Measurements from ENCODE around the gene SYCE3. TPM values are rescaled to one million over a fixed set of nuclear protein-coding genes. Genes with fewer than 3 reads are reported as not detected.

SYCE3 gene
- total and polyA plus RNA-seq, 2 donors (not counting 3 experiments of a cell fraction or from before 2014, with no cell fraction given) = not detected

DNA sequence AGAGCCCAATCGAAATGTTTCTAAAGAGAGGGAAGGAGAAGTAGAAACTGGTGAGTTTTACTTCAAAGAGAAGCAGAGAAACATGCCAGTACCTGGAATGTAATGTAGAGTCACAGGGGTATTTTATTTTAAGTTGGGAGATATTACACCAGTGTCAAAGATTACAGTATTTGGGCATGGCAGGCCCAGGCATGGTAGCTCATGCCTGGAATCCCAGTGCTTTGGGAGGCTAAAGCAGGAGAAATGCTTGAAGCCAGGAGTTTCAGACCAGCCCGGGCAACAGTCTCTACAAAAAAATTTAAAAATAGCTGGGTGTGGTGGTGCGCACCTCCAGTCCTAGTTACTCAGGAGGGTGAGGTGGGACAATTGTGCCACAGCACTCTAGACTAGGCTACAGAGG is 2.7 kb downstream of the SYCE3 start:
- Histone ChIP-seq H3K9ac (replicated peaks; ENCODE audit: extremely low read depth, insufficient read depth, low read length) (no peak overlapping the region), H3K9me3 (replicated peaks; ENCODE audit: control insufficient read depth, insufficient read depth, low read length) (no peaks in the 10 kb centered on the region), H3K79me2 (ENCODE audit: control insufficient read depth, insufficient read depth, low read length) (no peaks in the 10 kb centered on the region), H4K20me1 (replicated peaks; ENCODE audit: control insufficient read depth, extremely low read depth, insufficient read depth, low read length) (no peaks in the 10 kb centered on the region), H3K4me3 (replicated peaks in 1 of 3; ENCODE audit: insufficient read depth in 1 of 3, low read depth in 1 of 3, low read length in 3 of 3) (no peak overlapping the region), H3K4me1 (ENCODE audit: control insufficient read depth, extremely low read depth, insufficient read depth, low read length) (peaks cover 5% of the 10 kb centered on the region), H3K4me2 (ENCODE audit: insufficient read depth, low read length) (no peak overlapping the region), H2AFZ (ENCODE audit: low read depth, low read length) (no peak overlapping the region), H3K27ac (ENCODE audit: insufficient read depth, low read depth, low read length) (no peak overlapping the region), H3K27me3 (ENCODE audit: control insufficient read depth in 2 of 2, insufficient read depth in 2 of 2, low read length in 2 of 2) (peaks cover 16 to 18% of the 10 kb centered on the region in 2 experiments), H3K36me3 (ENCODE audit: control insufficient read depth in 2 of 2, extremely low read depth in 1 of 2, insufficient read depth in 2 of 2, low read length in 2 of 2) (no peaks in the 10 kb centered on the region), H3K9me1 (replicated peaks; ENCODE audit: control insufficient read depth, extremely low read depth, insufficient read depth, low read length) (no peaks in the 10 kb centered on the region)
- POLR2A ChIA-PET = no interaction called here
- FAIRE-seq (no peak), DNase-seq (ENCODE audit: low read depth, low spot score) (no peak)
- no TSS peak for BruUV-seq (replicated peaks)
- CTCF ChIA-PET = interaction anchor here (0.8 to 1.6 kb wide), 5 partner anchors 9 to 61 kb away, joined by 3 to 5 read pairs (median 3); partner anchors contain the start of gene SCO2
- dilution Hi-C loops (cut with MboI; ENCODE audit: extremely low pct_ligation_motif_present, low sequenced_read_pairs) (no loop called here), intact Hi-C loops (cut with micrococcal nuclease) (loop anchor here (2.0 kb wide), 1 partner anchor 15 kb away; the partner anchor contains the start of gene KLHDC7B)
- TF ChIP-seq, protein P1, sequence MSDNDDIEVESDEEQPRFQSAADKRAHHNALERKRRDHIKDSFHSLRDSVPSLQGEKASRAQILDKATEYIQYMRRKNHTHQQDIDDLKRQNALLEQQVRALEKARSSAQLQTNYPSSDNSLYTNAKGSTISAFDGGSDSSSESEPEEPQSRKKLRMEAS (IDR thresholded peaks at IDR 0.05; ENCODE audit: insufficient read depth, insufficient read length) = no peak
- TF ChIP-seq GATA2 (IDR thresholded peaks at IDR 0.05; ENCODE audit: insufficient read depth, insufficient read length, low read depth, low read length) (no peak), POLR2AphosphoS5 (IDR thresholded peaks at IDR 0.05; ENCODE audit: insufficient read depth, low read depth, low read length) (no peak), POLR2A (IDR thresholded peaks at IDR 0.05; ENCODE audit: low read depth, low read length) (no peak), FOS (IDR thresholded peaks at IDR 0.05; ENCODE audit: borderline replicate concordance, insufficient read depth, low read length) (no peak), EZH2 (IDR thresholded peaks at IDR 0.05; ENCODE audit: borderline replicate concordance, low read depth, low read length, severe bottlenecking) (no peak), MYC (IDR thresholded peaks at IDR 0.05; ENCODE audit: low read depth, low read length) (no peak), JUN (IDR thresholded peaks at IDR 0.05; ENCODE audit: borderline replicate concordance, insufficient read depth, insufficient read length, low read depth) (no peak)
- TF ChIP-seq, protein P2, sequence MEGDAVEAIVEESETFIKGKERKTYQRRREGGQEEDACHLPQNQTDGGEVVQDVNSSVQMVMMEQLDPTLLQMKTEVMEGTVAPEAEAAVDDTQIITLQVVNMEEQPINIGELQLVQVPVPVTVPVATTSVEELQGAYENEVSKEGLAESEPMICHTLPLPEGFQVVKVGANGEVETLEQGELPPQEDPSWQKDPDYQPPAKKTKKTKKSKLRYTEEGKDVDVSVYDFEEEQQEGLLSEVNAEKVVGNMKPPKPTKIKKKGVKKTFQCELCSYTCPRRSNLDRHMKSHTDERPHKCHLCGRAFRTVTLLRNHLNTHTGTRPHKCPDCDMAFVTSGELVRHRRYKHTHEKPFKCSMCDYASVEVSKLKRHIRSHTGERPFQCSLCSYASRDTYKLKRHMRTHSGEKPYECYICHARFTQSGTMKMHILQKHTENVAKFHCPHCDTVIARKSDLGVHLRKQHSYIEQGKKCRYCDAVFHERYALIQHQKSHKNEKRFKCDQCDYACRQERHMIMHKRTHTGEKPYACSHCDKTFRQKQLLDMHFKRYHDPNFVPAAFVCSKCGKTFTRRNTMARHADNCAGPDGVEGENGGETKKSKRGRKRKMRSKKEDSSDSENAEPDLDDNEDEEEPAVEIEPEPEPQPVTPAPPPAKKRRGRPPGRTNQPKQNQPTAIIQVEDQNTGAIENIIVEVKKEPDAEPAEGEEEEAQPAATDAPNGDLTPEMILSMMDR (IDR thresholded peaks at IDR 0.05; ENCODE audit: extremely low read depth in 1 of 2, insufficient read depth in 1 of 2, low read depth in 1 of 2, low read length in 2 of 2) = no peak
